Duodenal mucosa (tissue), 2 donors: ENCODE results near the gene CXCR4.
A peak's percentile ranks its signal among the peaks of the same experiment; 100 is the strongest.

Source experiments
- H3K27ac ChIP-seq: one replicate; pipeline ENCODE4 v1.7.0; 2013; ENCODE audit warnings: low read depth, low read length
- H3K27me3 ChIP-seq, 2 donors: one replicate each; pipeline ENCODE4 v1.7.0; 2013; ENCODE audit warnings: low read length in 2 of 2, control low read depth in 1 of 2; ENCODE audit not compliant: insufficient read depth in 2 of 2, control insufficient read depth in 1 of 2
- H3K36me3 ChIP-seq, 2 donors: one replicate each; pipeline ENCODE4 v1.7.0; 2013; ENCODE audit warnings: low read length in 2 of 2, control low read depth in 1 of 2; ENCODE audit not compliant: insufficient read depth in 2 of 2, control insufficient read depth in 1 of 2
- H3K4me1 ChIP-seq, 2 donors: one replicate each; pipeline ENCODE4 v1.7.0; 2013; ENCODE audit warnings: low read length in 2 of 2, control low read depth in 1 of 2; ENCODE audit not compliant: insufficient read depth in 2 of 2, control insufficient read depth in 1 of 2
- H3K4me3 ChIP-seq, 2 donors: one replicate each; pipeline ENCODE4 v1.7.0; 2013; ENCODE audit warnings: low read length in 2 of 2, low read depth in 1 of 2
- H3K9ac ChIP-seq, 2 donors: one replicate each; pipeline ENCODE4 v1.7.0; 2013; ENCODE audit warnings: low read length in 2 of 2, low read depth in 1 of 2
- H3K9me3 ChIP-seq, 2 donors: one replicate each; pipeline ENCODE4 v1.7.0; 2013; ENCODE audit warnings: low read length in 2 of 2, control low read depth in 1 of 2; ENCODE audit not compliant: control insufficient read depth in 1 of 2

The CXCR4 gene

GRCh38 chr2:136117909-136118818 is at the start of gene CXCR4:
Gene CXCR4 (minus strand): TSS chr2:136118149. CDS start chr2:136118060, 89 bp downstream.
- Histone ChIP-seq H3K36me3 (peaks cover 0 to 8% of the 10 kb centered on the region in 2 donors), H3K4me3 (peak within 1 kb of the TSS; percentile 71 to 73), H3K9ac (peak within 1 kb of the TSS; percentile 69 to 76), H3K27me3 (peaks cover 30 to 59% of the 10 kb centered on the region in 2 donors), H3K27ac (peak within 1 kb of the TSS; percentile 61), H3K4me1 (peaks cover 13 to 18% of the 10 kb centered on the region in 2 donors), H3K9me3 (no peaks in the 10 kb centered on the region)

- no peaks in the 10 kb centered on the region for H3K36me3 ChIP-seq
- H3K4me1 ChIP-seq, result no peaks in the 10 kb centered on the region
- no peak overlapping the region for H3K4me3 ChIP-seq
- H3K9ac ChIP-seq, result no peak overlapping the region
- H3K27me3 ChIP-seq, result no peaks in the 10 kb centered on the region
- H3K9me3 ChIP-seq, result no peaks in the 10 kb centered on the region
- no peak overlapping the region for H3K27ac ChIP-seq
Observed at GRCh38 chr2:136164280-136164776, 46.4 kb upstream of the CXCR4 start.

- H3K9me3 ChIP-seq, result no peaks in the 10 kb centered on the region
- no peaks in the 10 kb centered on the region for H3K27me3 ChIP-seq
- no peak overlapping the region for H3K4me3 ChIP-seq
- H3K9ac ChIP-seq, result no peak overlapping the region
- H3K36me3 ChIP-seq, result no peaks in the 10 kb centered on the region
- H3K27ac ChIP-seq, result no peak overlapping the region
- H3K4me1 ChIP-seq, result no peaks in the 10 kb centered on the region
Observed at GRCh38 chr2:136162438-136162837, 44.5 kb upstream of the CXCR4 start.

GRCh38 chr2:136156411-136156810 is 38.5 kb upstream of the CXCR4 start:
- no peaks in the 10 kb centered on the region for H3K36me3 ChIP-seq
- H3K9me3 ChIP-seq, result no peaks in the 10 kb centered on the region
- no peak overlapping the region for H3K9ac ChIP-seq
- no peaks in the 10 kb centered on the region for H3K27me3 ChIP-seq
- no peak overlapping the region for H3K4me3 ChIP-seq
- H3K4me1 ChIP-seq, result no peaks in the 10 kb centered on the region
- H3K27ac ChIP-seq, result no peak overlapping the region

- H3K36me3 ChIP-seq, result no peaks in the 10 kb centered on the region
- H3K4me3 ChIP-seq, result no peak overlapping the region
- H3K9ac ChIP-seq, result no peak overlapping the region
- no peaks in the 10 kb centered on the region for H3K27me3 ChIP-seq
- no peak overlapping the region for H3K27ac ChIP-seq
- H3K9me3 ChIP-seq, result no peaks in the 10 kb centered on the region
- no peaks in the 10 kb centered on the region for H3K4me1 ChIP-seq
Observed at GRCh38 chr2:136154384-136154783, 36.4 kb upstream of the CXCR4 start.

GRCh38 chr2:136151021-136151971 is 33.3 kb upstream of the CXCR4 start:
- Histone ChIP-seq H3K27me3 (no peaks in the 10 kb centered on the region), H3K27ac (no peak overlapping the region)

GRCh38 chr2:136149011-136149410 is 31.1 kb upstream of the CXCR4 start:
- Histone ChIP-seq H3K9ac (no peak overlapping the region), H3K9me3 (no peaks in the 10 kb centered on the region), H3K4me1 (no peaks in the 10 kb centered on the region), H3K27ac (no peak overlapping the region), H3K36me3 (no peaks in the 10 kb centered on the region), H3K27me3 (no peaks in the 10 kb centered on the region), H3K4me3 (no peak overlapping the region)

More at GRCh38 chr2:136151021-136151971, 33.3 kb upstream of the CXCR4 start:
- Histone ChIP-seq H3K4me3 (no peak overlapping the region), H3K4me1 (no peaks in the 10 kb centered on the region), H3K9me3 (no peaks in the 10 kb centered on the region), H3K9ac (no peak overlapping the region), H3K36me3 (no peaks in the 10 kb centered on the region)

GRCh38 chr2:136146564-136146963 is 28.6 kb upstream of the CXCR4 start:
- no peak overlapping the region for H3K27ac ChIP-seq
- no peaks in the 10 kb centered on the region for H3K36me3 ChIP-seq
- H3K4me1 ChIP-seq, result no peaks in the 10 kb centered on the region
- H3K4me3 ChIP-seq, result no peak overlapping the region
- no peak overlapping the region for H3K9ac ChIP-seq
- no peaks in the 10 kb centered on the region for H3K9me3 ChIP-seq
- H3K27me3 ChIP-seq, result no peaks in the 10 kb centered on the region

GRCh38 chr2:136143603-136144451 is 25.9 kb upstream of the CXCR4 start:
- no peak overlapping the region for H3K9ac ChIP-seq
- no peak overlapping the region for H3K27ac ChIP-seq
- no peak overlapping the region for H3K4me3 ChIP-seq
- no peaks in the 10 kb centered on the region for H3K9me3 ChIP-seq
- no peaks in the 10 kb centered on the region for H3K36me3 ChIP-seq
- H3K4me1 ChIP-seq, result no peaks in the 10 kb centered on the region
- H3K27me3 ChIP-seq, result no peaks in the 10 kb centered on the region
